Stomach (tissue), 9 donors: ENCODE data around the gene DMPK. TPM values are rescaled to one million over a fixed set of nuclear protein-coding genes. Genes with fewer than 3 reads are reported as not detected.

ENCODE experiments used
- DNase-seq, 2 donors: peaks; one replicate each; pipeline versions ENCODE4 v3.0.0 to v3.0.0-alpha.2; 2013 to 2019
- H3K27ac ChIP-seq, 5 donors: fragments of 200-600 bp in 4 of 5; sonication (generic) in 4 of 5; one replicate each; pipeline ENCODE4 v1.5.1; 2013 to 2019; ENCODE audit warnings: mild to moderate bottlenecking in 1 of 5, moderate library complexity in 1 of 5
- H3K27me3 ChIP-seq, 3 donors: fragments of 200-600 bp; sonication (generic); one replicate each; pipeline ENCODE4 v1.5.1; 2017 to 2019; ENCODE audit warnings: mixed run types in 1 of 3
- H3K36me3 ChIP-seq, 4 donors: fragments of 200-600 bp; sonication (generic); 1 replicate in 3 of 4; 2 replicates in 1 of 4; pipeline ENCODE4 v1.5.1; 2016 to 2019
- H3K4me1 ChIP-seq, 4 donors: fragments of 200-600 bp; sonication (generic); one replicate each; pipeline ENCODE4 v1.5.1; 2016 to 2019
- H3K4me3 ChIP-seq, 4 donors: fragments of 200-600 bp; sonication (generic) in 3 of 4; one replicate each; pipeline ENCODE4 v1.5.1; 2016 to 2019; ENCODE audit warnings: mild to moderate bottlenecking in 1 of 4
- H3K9me3 ChIP-seq, 4 donors: fragments of 200-600 bp; sonication (generic); one replicate each; pipeline ENCODE4 v1.5.1; 2016 to 2019
- EP300 ChIP-seq: sonication (generic); formaldehyde crosslinking; IDR thresholded peaks from one replicate; pipeline ENCODE4 v1.6.1; 2017; ENCODE audit warnings: antibody characterized with exemption
- POLR2A ChIP-seq, 4 donors: fragments of 450-650 bp; IDR thresholded peaks; one replicate each; pipeline ENCODE4 v1.6.1; 2016; ENCODE audit warnings: antibody characterized with exemption in 4 of 4, control low read depth in 2 of 4, mild to moderate bottlenecking in 1 of 4, moderate library complexity in 1 of 4
- POLR2AphosphoS5 ChIP-seq, 3 donors: sonication (generic); formaldehyde crosslinking; IDR thresholded peaks; one replicate each; pipeline ENCODE4 v1.6.1; 2016; ENCODE audit warnings: antibody characterized with exemption in 3 of 3
- WGBS, 5 donors: extraction: QIAGEN DNeasy Blood & Tissue Kit in 3 of 5; methylation state at CpG; one replicate each; pipeline versions ENCODE4 v1.1.5 to v1.1.7; 2013 to 2018; 5-methylcytosine and 5-hydroxymethylcytosine counted together
- intact Hi-C: fragments of 100-400 bp; cut with DNase I; formaldehyde crosslinking; loops from one replicate; pipeline ENCODE4 v1.15.1; 2023; ENCODE audit warnings: low total_unique reads
- polyA plus RNA-seq, 3 donors: library from polyadenylated mRNA; stranded (reverse); fragments of 200-250 nt; gene quantifications; one replicate each; pipeline ENCODE4 v1.2.3, GENCODE V29; 2013
- total RNA-seq, 5 donors: library from RNA; depleted of rRNA; stranded (reverse); fragments of >200 nt; gene quantifications; one replicate each; pipeline versions ENCODE4 v1.1.0 to v1.2.3, GENCODE V29; 2014 to 2016
- TF ChIP-seq, protein P1 (sequence below), 7 experiments: fragments of 450-650 bp in 4 of 7; fragments of 200-600 bp in 3 of 7; sonication (generic) in 3 of 7; IDR thresholded peaks; one replicate each; pipeline ENCODE4 v1.5.1; 2016 to 2019; ENCODE audit warnings: antibody characterized with exemption in 7 of 7, control low read depth in 2 of 7, mild to moderate bottlenecking in 1 of 7
- donor health status: healthy with polysubstance abuse.
- donor health status: Bipolar disorder and iron deficiency.
- donor health status: healthy.

DMPK gene
- total and polyA plus RNA-seq, 8 donors, result 27.2 to 248 (median 71.9) TPM

DNA sequence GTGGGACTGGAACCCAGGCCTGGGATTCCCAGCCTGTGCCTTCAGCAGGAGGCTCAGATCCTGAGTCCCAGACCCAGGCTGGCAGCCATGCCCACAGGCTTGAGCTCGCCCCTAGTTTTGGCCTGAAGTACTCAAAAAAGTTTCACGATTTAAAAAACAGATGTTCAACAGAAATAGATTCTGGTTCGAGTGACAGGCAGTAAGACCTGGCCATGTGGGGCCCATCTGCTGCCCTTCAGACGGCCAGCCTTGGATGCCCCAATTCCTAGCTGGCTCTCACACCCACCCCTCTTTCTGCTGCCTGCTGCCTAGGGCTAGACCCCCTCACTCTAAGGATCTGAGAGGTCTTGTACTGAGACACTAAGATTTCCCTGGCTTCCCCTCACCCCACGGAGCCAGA, 2.8 kb upstream of the DMPK start:
- intact Hi-C loops, result no loop called here
- WGBS, 5 donors, result 62 to 85% (median 81%) methylated on average over 4 to 5 of the region's 5 CpGs
- DNase-seq, result no peak
- peaks cover 30 to 57% (median 51%) of the 10 kb centered on the region in 4 donors for H3K4me1 ChIP-seq
- no peaks in the 10 kb centered on the region for H3K9me3 ChIP-seq
- TF ChIP-seq EP300, result no peak
- TF ChIP-seq, protein P1, sequence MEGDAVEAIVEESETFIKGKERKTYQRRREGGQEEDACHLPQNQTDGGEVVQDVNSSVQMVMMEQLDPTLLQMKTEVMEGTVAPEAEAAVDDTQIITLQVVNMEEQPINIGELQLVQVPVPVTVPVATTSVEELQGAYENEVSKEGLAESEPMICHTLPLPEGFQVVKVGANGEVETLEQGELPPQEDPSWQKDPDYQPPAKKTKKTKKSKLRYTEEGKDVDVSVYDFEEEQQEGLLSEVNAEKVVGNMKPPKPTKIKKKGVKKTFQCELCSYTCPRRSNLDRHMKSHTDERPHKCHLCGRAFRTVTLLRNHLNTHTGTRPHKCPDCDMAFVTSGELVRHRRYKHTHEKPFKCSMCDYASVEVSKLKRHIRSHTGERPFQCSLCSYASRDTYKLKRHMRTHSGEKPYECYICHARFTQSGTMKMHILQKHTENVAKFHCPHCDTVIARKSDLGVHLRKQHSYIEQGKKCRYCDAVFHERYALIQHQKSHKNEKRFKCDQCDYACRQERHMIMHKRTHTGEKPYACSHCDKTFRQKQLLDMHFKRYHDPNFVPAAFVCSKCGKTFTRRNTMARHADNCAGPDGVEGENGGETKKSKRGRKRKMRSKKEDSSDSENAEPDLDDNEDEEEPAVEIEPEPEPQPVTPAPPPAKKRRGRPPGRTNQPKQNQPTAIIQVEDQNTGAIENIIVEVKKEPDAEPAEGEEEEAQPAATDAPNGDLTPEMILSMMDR (IDR thresholded peaks at IDR 0.05), result no peak
- TF ChIP-seq POLR2A (IDR thresholded peaks at IDR 0.05), result no peak
- no peak for TF ChIP-seq POLR2AphosphoS5 (IDR thresholded peaks at IDR 0.05)
- H3K4me3 ChIP-seq, result no peak overlapping the region
- H3K27me3 ChIP-seq, result peaks cover 0 to 61% (median 0%) of the 10 kb centered on the region in 3 donors
- H3K27ac ChIP-seq, result peak overlapping the region in 4 of 5 donors; percentile 83 to 88 (median 87)
- H3K36me3 ChIP-seq, result peaks cover 47 to 58% (median 51%) of the 10 kb centered on the region in 4 donors

DNA sequence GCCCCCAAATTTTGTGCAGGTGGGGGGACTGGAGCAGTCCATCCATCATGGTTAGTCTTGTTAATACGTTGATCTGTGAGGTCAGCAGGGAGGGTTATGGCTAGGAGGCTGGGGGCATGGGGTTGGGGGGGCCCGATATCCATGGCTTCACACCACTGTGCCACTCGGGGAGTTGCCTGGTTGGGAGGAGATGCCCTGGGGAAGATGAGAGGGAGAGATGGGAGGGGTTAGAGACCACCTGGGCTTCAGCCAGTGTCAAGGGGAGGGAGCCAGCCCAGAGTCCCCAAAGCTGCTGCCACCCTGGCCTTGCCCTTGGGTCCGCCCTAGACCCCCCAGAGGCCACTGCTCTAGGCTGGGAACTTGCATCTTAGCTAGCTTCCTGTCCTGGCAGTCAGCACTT, 1.8 kb upstream of the DMPK start:
- 70 to 90% (median 82%) methylated on average over 2 to 4 of the region's 4 CpGs for WGBS, 5 donors

DNA sequence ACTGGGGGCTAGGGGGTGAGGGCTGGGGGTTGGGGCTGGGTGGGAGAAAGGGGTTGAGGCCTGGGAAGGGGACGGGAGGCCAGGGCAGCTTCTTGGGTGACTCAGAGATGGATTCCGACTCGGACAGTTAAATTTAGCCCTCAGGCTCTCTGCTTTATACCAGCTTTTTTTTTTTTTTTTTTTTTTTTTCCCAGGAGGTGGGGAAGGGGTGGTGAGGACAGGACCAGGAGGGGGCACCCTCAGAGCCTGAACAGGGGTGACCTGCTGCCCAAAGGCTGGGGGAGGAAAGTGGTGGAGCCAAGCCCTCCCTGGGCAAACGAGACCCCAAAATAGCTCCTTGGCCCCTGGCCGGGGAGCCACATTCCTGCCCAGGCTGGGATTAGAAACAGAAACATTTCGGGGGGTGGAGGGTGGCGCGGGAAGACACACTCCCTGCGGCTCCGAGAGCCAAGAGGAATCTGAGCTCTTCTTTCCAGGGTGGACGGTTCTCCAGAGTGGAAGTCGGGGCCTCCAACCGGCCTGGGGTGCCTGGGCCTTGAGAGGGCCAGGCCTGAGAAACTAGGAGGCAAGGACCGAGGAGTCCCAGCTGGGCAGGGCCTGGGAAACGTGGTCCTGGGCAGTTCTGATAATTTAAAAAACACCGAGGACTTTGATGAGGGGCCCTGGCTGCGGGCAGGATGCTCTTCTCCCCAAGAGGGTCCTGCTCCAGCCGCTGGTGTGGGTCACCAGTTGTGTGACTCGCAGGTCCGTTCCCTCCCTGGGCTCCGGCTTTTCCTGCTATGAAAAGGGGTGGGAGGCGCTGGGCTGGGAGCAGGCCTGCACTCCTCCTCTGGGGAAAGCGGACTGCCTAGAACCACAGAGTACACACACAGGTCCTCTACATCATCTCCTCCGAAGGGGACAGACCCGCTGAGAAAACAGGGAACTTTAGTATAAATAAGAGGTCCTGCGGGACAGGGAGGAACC, 813 bp upstream of the DMPK start:
- 53 to 74% (median 63%) methylated on average over 25 to 26 of the region's 26 CpGs for WGBS, 5 donors
- peak in 1 of 2 donors; percentile 60 for DNase-seq
- Histone ChIP-seq H3K36me3 (peaks cover 33 to 47% (median 37%) of the 10 kb centered on the region in 4 donors), H3K27ac (peak overlapping the region; percentile 55 to 88 (median 86)), H3K4me1 (peaks cover 50 to 77% (median 68%) of the 10 kb centered on the region in 4 donors), H3K4me3 (peak overlapping the region; percentile 54 to 71 (median 64)), H3K27me3 (peaks cover 0 to 65% (median 0%) of the 10 kb centered on the region in 3 donors), H3K9me3 (no peaks in the 10 kb centered on the region)
- TF ChIP-seq POLR2A (IDR thresholded peaks at IDR 0.05) (no peak), POLR2AphosphoS5 (IDR thresholded peaks at IDR 0.05) (peak in 2 of 3 donors; percentile 32 to 43), EP300 (peak; percentile 50)
- TF ChIP-seq, protein P1 (IDR thresholded peaks at IDR 0.05), result no peak
- intact Hi-C loops, result no loop called here

More for the DNA sequence above, 1.8 kb upstream of the DMPK start:
- H3K4me3 ChIP-seq, result no peak overlapping the region
- TF ChIP-seq EP300 (no peak), POLR2AphosphoS5 (IDR thresholded peaks at IDR 0.05) (no peak), POLR2A (IDR thresholded peaks at IDR 0.05) (no peak)
- TF ChIP-seq, protein P1 (IDR thresholded peaks at IDR 0.05), result no peak
- intact Hi-C loops, result no loop called here
- peak overlapping the region; percentile 7 to 88 (median 86) for H3K27ac ChIP-seq
- DNase-seq, result no peak
- H3K9me3 ChIP-seq, result no peaks in the 10 kb centered on the region
- H3K36me3 ChIP-seq, result peaks cover 38 to 48% (median 41%) of the 10 kb centered on the region in 4 donors
- H3K4me1 ChIP-seq, result peaks cover 40 to 67% (median 60%) of the 10 kb centered on the region in 4 donors
- H3K27me3 ChIP-seq, result peaks cover 0 to 65% (median 0%) of the 10 kb centered on the region in 3 donors
